ENCODE results near the gene MEIS3.
A peak's percentile ranks its signal among the peaks of the same experiment; 100 is the strongest.

MEIS3 gene

GRCh38 chr19:47419030-47419783 is at the start of gene MEIS3:
MEIS3 (minus strand) TSS chr19:47419527; CDS start chr19:47419081, 446 bp downstream.
- DNase-seq (ENCODE audit: low read depth), result no peak

- no peak for DNase-seq (ENCODE audit: low read depth)
Observed at GRCh38 chr19:47467914-47468313, 48.6 kb upstream of the MEIS3 start.

- DNase-seq (ENCODE audit: low read depth), result no peak
Observed at GRCh38 chr19:47465957-47466356, 46.6 kb upstream of the MEIS3 start.

- no peak for DNase-seq (ENCODE audit: low read depth)
Observed at GRCh38 chr19:47464675-47465419, 45.5 kb upstream of the MEIS3 start.

- DNase-seq (ENCODE audit: low read depth), result no peak
Observed at GRCh38 chr19:47461876-47462275, 42.5 kb upstream of the MEIS3 start.

- no peak for DNase-seq (ENCODE audit: low read depth)
Observed at GRCh38 chr19:47459477-47459876, 40.1 kb upstream of the MEIS3 start.

GRCh38 chr19:47458672-47459071 is 39.3 kb upstream of the MEIS3 start:
- DNase-seq (ENCODE audit: low read depth), result no peak

- no peak for DNase-seq (ENCODE audit: low read depth)
Observed at GRCh38 chr19:47456721-47457474, 37.6 kb upstream of the MEIS3 start.

- DNase-seq (ENCODE audit: low read depth), result no peak
Observed at GRCh38 chr19:47450478-47450877, 31.2 kb upstream of the MEIS3 start.

GRCh38 chr19:47448360-47448727 is 29.0 kb upstream of the MEIS3 start:
- DNase-seq (ENCODE audit: low read depth), result no peak

GRCh38 chr19:47447470-47448359 is 28.4 kb upstream of the MEIS3 start:
- DNase-seq (ENCODE audit: low read depth), result peak; percentile 29

- DNase-seq (ENCODE audit: low read depth), result no peak
Observed at GRCh38 chr19:47446534-47447469, 27.5 kb upstream of the MEIS3 start.

GRCh38 chr19:47445937-47446402 is 26.6 kb upstream of the MEIS3 start:
- DNase-seq (ENCODE audit: low read depth), result peak; percentile 26

- no peak for DNase-seq (ENCODE audit: low read depth)
Observed at GRCh38 chr19:47445527-47445926, 26.2 kb upstream of the MEIS3 start.

- DNase-seq (ENCODE audit: low read depth), result no peak
Observed at GRCh38 chr19:47444388-47444821, 25.1 kb upstream of the MEIS3 start.

- DNase-seq (ENCODE audit: low read depth), result no peak
Observed at GRCh38 chr19:47443331-47443730, 24.0 kb upstream of the MEIS3 start.

GRCh38 chr19:47438793-47439220 is 19.5 kb upstream of the MEIS3 start:
- DNase-seq (ENCODE audit: low read depth), result no peak

GRCh38 chr19:47437500-47437899 is 18.2 kb upstream of the MEIS3 start:
- DNase-seq (ENCODE audit: low read depth), result no peak

GRCh38 chr19:47436712-47437401 is 17.5 kb upstream of the MEIS3 start:
- DNase-seq (ENCODE audit: low read depth), result peak; percentile 85

Measured in stimulated activated CD8-positive, alpha-beta memory T cell treated with anti-CD3 and anti-CD28 coated beads, Interleukin-7, amount 100 ng/mL, for 24 hours (primary cell).